AG09319 (cell line): ENCODE measurements around the gene LPAR3.
"Not testable (repeated sequence)": the region's sequence is repeated elsewhere in the genome, so short reads cannot be mapped to it uniquely, and the experiment has no call there.

Source experiments
- DNase-seq: peaks from one replicate; pipeline ENCODE4 v3.0.0-alpha.2; 2010; ENCODE audit warnings: low read depth; ENCODE audit errors: extremely low read depth
- TF ChIP-seq, protein P1 (sequence below): IDR thresholded peaks from 2 replicates; pipeline ENCODE4 v1.5.1; 2011; ENCODE audit warnings: low read depth, mild to moderate bottlenecking, inconsistent platforms, low read length, moderate library complexity

LPAR3 gene

DNA sequence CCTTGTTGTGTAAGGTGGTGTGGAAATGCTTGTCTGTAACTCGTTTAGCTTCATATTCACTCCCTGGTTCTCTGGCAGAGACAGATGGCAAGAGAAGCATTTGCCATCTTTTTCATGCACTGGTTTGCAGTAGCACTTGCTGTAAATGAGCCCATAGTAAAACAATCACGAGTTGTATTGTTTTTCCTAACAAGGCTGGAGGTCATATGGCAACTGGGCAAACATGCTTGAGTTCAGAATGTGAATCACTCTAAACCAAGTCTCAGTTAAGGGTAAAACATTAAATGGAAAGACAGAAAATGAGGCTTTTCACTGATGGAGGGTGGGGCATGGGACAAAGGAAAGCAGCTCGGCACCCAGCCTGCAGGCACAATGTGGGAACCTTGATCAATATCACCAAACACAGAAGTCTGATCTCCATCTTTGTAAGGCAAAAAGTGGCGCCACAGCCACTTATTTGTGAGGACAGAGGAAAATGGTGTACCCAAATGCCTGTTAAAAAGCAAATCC, 26.5 kb upstream of the LPAR3 start:
- DNase-seq: no peak
- TF ChIP-seq, protein P1, sequence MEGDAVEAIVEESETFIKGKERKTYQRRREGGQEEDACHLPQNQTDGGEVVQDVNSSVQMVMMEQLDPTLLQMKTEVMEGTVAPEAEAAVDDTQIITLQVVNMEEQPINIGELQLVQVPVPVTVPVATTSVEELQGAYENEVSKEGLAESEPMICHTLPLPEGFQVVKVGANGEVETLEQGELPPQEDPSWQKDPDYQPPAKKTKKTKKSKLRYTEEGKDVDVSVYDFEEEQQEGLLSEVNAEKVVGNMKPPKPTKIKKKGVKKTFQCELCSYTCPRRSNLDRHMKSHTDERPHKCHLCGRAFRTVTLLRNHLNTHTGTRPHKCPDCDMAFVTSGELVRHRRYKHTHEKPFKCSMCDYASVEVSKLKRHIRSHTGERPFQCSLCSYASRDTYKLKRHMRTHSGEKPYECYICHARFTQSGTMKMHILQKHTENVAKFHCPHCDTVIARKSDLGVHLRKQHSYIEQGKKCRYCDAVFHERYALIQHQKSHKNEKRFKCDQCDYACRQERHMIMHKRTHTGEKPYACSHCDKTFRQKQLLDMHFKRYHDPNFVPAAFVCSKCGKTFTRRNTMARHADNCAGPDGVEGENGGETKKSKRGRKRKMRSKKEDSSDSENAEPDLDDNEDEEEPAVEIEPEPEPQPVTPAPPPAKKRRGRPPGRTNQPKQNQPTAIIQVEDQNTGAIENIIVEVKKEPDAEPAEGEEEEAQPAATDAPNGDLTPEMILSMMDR: no peak

DNA sequence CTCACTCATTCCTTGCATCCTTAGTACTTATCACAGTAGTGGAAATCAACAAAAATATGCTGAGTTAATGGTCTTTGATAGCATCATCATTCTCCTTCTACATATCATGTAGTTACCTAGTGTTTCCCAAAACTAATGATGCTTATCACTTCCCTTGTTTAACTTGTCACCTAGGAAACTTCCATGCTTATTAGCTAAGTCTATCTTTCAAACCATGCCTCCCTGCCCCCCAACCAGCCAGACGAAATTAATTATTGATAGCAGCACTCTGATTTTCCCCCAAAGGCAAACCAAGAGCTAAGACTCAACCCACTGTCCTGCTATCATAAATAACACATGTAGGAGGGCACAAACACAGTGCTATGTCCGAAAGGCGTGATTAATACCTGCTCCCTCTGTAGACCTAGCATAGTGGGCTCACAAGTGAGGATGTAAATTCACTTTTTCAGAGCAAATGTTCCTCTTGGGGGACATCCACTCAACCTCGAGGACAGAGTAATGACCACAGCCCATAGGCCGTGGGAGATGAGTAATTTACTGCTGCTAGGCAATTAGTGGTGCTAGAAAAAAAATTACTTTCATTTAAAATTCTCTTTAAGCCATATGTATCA, 25.8 kb upstream of the LPAR3 start:
- no peak for DNase-seq
- TF ChIP-seq, protein P1: no peak

DNA sequence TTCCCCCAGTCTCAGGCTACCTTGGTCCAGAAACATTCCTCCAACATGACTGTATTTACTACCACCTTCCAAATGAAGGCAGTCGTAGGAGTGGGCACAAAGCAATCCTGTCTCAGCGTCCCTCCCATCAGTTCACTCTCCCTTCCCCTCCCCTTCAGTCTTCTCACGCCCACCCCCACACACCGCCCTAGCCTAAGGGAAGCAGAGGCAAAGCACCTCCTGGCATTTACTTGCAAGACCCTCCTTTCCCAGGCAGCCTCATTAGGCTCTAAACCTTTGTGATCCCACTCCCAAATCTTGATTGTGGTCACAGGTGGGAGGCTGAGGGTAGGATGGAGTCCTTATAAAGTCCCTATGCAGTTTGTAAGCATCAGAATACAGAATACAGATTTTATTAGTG, 23.9 kb upstream of the LPAR3 start:
- DNase-seq: no peak
- TF ChIP-seq, protein P1: no peak

DNA sequence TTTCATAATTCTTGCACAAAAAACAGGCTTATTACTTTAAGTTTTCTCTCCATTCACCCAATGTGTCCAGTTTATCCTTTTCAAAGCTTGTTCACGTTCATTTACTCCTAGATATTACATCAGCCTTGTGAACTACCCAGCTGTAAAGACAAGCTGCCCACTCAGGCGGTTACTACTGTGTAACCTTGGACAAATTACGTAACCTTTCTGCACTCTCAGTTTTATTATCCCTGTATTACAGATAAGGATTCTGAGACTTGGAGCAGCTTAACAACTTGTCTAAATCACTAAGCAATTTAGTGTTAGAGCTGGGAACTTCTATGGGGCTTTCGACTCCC, 20.5 kb upstream of the LPAR3 start:
- DNase-seq: no peak
- TF ChIP-seq, protein P1: no peak

DNA sequence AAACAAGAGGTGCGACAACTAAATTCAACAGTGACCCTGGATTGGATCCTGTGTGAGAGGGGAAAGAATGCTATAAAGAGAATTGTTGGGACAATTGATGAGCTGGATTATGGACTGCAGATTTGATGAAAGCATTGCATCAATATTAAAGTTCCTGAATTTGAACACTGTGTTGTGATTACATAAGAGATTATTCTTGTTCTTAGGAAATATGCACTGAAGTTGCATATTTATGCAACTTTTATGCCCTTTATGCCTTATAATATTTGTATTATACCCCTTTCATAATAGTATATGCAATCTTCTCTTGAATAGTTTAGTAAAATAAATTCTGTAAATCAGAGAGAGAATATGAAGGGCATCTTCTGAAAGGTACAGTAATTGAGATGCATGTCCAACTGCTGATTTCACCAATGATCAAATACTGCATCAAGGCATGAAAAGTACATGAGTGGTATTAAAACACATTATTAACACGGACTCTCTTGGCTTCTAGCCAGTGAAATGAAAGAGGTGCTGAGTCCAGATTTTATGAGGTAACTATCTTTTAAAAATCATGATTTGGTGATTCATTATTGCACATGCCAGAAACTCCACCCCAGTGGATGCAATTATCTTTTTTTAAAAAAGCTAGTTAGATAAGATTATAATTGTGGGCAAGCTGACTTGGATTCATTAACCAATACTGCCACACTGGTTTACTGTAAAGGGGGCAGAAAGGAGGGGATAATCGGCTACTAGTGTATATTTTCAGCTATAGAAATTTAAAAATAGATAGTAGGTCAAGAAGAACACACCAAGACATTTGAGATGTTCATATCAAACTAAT, 19.9 kb upstream of the LPAR3 start:
- no peak for DNase-seq
- TF ChIP-seq, protein P1: no peak

DNA sequence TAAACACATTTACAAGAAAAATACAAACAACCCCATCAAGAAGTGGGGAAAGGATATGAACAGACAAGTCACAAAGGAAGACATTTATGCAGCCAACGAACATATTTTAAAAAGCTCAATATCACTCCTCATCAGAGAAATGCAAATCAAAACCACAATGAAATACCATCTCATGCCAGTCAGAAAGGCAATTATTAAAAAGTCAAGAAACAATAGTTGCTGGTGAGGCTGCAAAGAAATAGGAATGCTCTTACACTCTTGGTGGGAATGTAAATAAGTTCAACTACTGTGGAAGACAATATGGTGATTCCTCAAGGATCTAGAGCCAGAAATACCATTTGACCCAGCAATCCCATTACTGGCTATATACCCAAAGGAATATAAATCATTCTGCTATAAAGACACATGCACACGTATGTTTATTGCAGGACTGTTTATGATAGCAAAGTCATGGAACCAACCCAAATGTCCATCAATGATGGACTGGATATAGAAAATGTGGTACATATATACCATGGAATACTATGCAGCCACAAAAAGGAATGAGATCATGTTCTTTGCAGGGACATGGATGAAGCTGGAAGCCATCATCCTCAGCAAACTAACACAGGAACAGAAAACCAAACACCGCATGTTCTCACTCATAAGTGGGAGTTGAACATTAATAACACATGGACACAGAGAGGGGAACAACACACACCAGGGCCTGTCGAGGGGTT, 15.9 kb upstream of the LPAR3 start:
- DNase-seq: not testable (repeated sequence)

DNA sequence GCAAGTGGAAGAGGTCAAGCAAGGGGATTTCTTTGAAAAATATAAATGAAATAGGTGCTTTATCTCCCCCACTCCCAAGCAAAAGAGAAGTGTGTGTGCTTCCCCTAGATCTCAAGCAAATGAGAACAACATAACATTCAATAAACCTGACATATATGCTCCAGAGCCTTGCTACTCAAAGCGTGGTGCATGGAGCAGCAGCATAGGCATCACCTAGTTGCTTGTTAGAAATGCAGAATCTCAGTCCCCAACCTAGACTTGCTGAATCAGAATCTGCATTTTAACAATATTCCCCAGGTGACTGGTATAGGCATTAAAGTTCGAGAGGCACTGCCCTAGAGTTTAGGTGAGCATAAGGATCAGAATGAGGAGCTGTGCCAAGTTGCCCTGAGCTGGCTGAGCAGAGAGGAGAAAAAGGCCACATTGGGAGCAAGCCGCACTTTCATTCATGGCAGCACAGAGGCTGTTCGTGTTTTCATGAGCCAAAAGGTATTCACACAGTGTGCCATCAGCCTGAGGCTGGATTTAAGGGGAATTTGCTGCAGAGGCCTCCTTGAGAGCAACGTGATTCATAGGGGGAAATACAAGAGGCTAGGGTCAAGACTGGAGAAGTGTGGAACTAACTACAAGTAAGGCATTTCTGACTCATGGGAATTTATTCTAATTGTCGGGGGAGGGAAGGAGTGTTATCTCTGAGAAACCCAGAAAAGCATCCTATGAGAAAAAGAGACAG, 14.3 kb upstream of the LPAR3 start:
- TF ChIP-seq, protein P1: no peak
- DNase-seq: no peak

DNA sequence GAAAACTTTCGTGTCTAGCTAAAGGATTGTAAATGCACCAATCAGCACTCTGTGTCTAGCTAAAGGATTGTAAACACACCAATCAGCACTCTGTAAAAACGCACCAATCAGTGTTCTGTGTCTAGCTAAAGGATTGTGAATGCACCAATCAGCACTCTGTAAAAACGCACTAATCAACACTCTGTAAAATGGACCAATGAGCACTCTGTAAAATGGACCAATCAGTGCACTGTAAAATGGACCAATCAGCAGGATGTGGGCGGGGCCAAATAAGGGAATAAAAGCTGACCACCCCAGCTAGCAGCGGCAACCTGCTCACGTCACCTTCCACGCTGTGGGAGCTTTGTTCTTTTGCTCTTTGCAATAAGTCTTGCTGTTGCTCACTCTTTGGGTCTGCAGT, 9.7 kb upstream of the LPAR3 start:
- DNase-seq: not testable (repeated sequence)
